OCI-LY7 (cell line): ENCODE measurements around the gene LRRC42. TPM values are rescaled to one million over a fixed set of nuclear protein-coding genes. Genes with fewer than 3 reads are reported as not detected.

Experiments
- BruUV-seq: library from RNA; stranded (reverse); fragments of 400-500 nt; replicated peaks from 2 replicates; lab custom pipeline; 2021; lab: Mats Ljungman, UMichigan
- CTCF ChIA-PET: fragments of 300-600 bp; sonication (Branson Sonifier 250); formaldehyde crosslinking; loops from one replicate; lab custom pipeline; 2022; ENCODE audit warnings: antibody characterized with exemption; ENCODE audit not compliant: unreplicated experiment; lab: Charles Lee
- POLR2A ChIA-PET: fragments of 300-600 bp; sonication (Branson Sonifier 250); formaldehyde crosslinking; loops from one replicate; lab custom pipeline; 2022; ENCODE audit warnings: antibody characterized with exemption; lab: Charles Lee
- DNase-seq: peaks from one replicate; pipeline ENCODE4 v3.0.0-alpha.2; 2015; ENCODE audit warnings: low spot score
- H2AFZ ChIP-seq: fragments of 200-600 bp; sonication (generic), shearing (Covaris generic); 2 replicates; pipeline ENCODE4 v1.6.1; 2014; ENCODE audit warnings: mild to moderate bottlenecking, antibody characterized with exemption, low read length, moderate library complexity
- H3K27ac ChIP-seq: fragments of 200-600 bp; sonication (generic); 2 replicates; pipeline ENCODE4 v1.5.1; 2014; ENCODE audit warnings: mixed run types, low read depth, mild to moderate bottlenecking, moderate library complexity, low read length, inconsistent platforms; ENCODE audit not compliant: poor library complexity, severe bottlenecking
- H3K36me3 ChIP-seq: fragments of 200-600 bp; sonication (generic); 2 replicates; pipeline ENCODE4 v1.6.1; 2014; ENCODE audit warnings: mild to moderate bottlenecking, antibody characterized with exemption, low read length, moderate library complexity, mixed read lengths; ENCODE audit not compliant: insufficient read depth
- H3K4me1 ChIP-seq: fragments of 200-600 bp; sonication (generic); 2 replicates; pipeline ENCODE4 v1.5.1; 2014; ENCODE audit warnings: mild to moderate bottlenecking, low read length; ENCODE audit not compliant: insufficient read depth, poor library complexity, severe bottlenecking
- H3K4me2 ChIP-seq: fragments of 200-600 bp; sonication (generic); 2 replicates; pipeline ENCODE4 v1.6.1; 2014; ENCODE audit warnings: mild to moderate bottlenecking, low read length
- H3K4me3 ChIP-seq: fragments of 200-600 bp; sonication (generic); 2 replicates; pipeline ENCODE4 v1.5.1; 2014; ENCODE audit warnings: mild to moderate bottlenecking, low read depth, low read length; ENCODE audit not compliant: poor library complexity, severe bottlenecking
- H3K79me2 ChIP-seq: fragments of 200-600 bp; sonication (generic); 2 replicates; pipeline ENCODE4 v1.6.1; 2016; ENCODE audit warnings: low read depth, mild to moderate bottlenecking, low read length, moderate library complexity, mixed read lengths; ENCODE audit not compliant: insufficient read depth
- H3K9me2 ChIP-seq: fragments of 200-600 bp; sonication (generic); 2 replicates; pipeline ENCODE4 v1.6.1; 2016; ENCODE audit warnings: mild to moderate bottlenecking, low read length, mixed read lengths; ENCODE audit not compliant: insufficient read depth
- H3K9me3 ChIP-seq: fragments of 200-600 bp; sonication (generic); 2 replicates; pipeline ENCODE4 v1.6.1; 2014; ENCODE audit warnings: mild to moderate bottlenecking, mixed run types, low read length, mixed read lengths
- H4K20me1 ChIP-seq: fragments of 200-600 bp; sonication (generic); 2 replicates; pipeline ENCODE4 v1.6.1; 2014; ENCODE audit warnings: mild to moderate bottlenecking, antibody characterized with exemption, low read length, moderate library complexity, mixed read lengths; ENCODE audit not compliant: insufficient read depth
- EZH2phosphoT487 ChIP-seq: fragments of 200-600 bp; sonication (generic); IDR thresholded peaks from 2 replicates; pipeline ENCODE4 v1.6.1; 2018; ENCODE audit warnings: low read depth, borderline replicate concordance, mild to moderate bottlenecking, mixed run types, antibody characterized with exemption, low read length, moderate library complexity, mixed read lengths
- intact Hi-C: fragments of 100-400 bp; cut with micrococcal nuclease; formaldehyde crosslinking; loops from one replicate; pipeline ENCODE4 v1.10.0; 2022; ENCODE audit not compliant: unreplicated experiment
- total RNA-seq, 2 experiments: library from RNA; depleted of rRNA in 1 of 2; stranded (reverse); fragments of >200 nt in 1 of 2; shearing (Covaris generic) in 1 of 2; gene quantifications; 2 replicates each; pipeline ENCODE4 v1.2.3, GENCODE V29; 2014 to 2022
- TF ChIP-seq, protein P1 (sequence below): fragments of 200-600 bp; sonication (generic); conservative IDR thresholded peaks from 2 replicates; pipeline ENCODE4 v1.5.1; 2014; ENCODE audit warnings: mild to moderate bottlenecking, antibody characterized with exemption, low read length, moderate library complexity, mixed read lengths

LRRC42 gene
- total RNA-seq, 2 experiments from 2014 or later, result 17.5 to 18.5 TPM

DNA sequence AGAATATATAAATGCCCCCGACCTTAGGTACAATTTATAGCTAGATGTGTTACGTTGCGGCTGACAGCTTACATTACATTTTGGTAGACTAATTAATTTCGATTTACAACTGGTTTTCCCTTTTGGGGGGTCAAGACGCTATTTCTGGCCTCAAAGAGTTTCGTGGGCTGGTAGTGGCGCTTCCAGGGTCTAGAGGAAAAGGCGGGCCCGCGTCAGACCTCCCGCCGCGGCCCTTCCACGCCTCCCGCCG lies 1.0 kb upstream of the LRRC42 start:
- intact Hi-C loops, result loop anchor here (5.0 kb wide), 1 partner anchor 68 kb away; no protein-coding TSS in a partner anchor
- Histone ChIP-seq H3K79me2 (peaks cover 34% of the 10 kb centered on the region; the same call in 1 of the 2 replicates), H3K4me2 (peak overlapping the region; percentile 97), H3K9me2 (no peaks in the 10 kb centered on the region), H3K4me3 (peak overlapping the region; percentile 71), H3K27ac (peak overlapping the region; percentile 47), H4K20me1 (no peaks in the 10 kb centered on the region), H3K4me1 (peaks cover 18% of the 10 kb centered on the region), H2AFZ (peak overlapping the region; percentile 86), H3K36me3 (peaks cover 7% of the 10 kb centered on the region; the same call in 1 of the 2 replicates), H3K9me3 (no peaks in the 10 kb centered on the region)
- ChIA-PET POLR2A (interaction anchor here (0.7 to 2.7 kb wide), 13 partner anchors 9 to 119 kb away, joined by 3 to 16 read pairs (median 8); partner anchors contain the start of genes TCEANC2, TMEM59 and YIPF1), CTCF (interaction anchor here (1.0 to 1.8 kb wide), 4 partner anchors 15 to 85 kb away, joined by 3 to 6 read pairs (median 4); no protein-coding TSS in a partner anchor)
- no peak for TF ChIP-seq EZH2phosphoT487
- TF ChIP-seq, protein P1, sequence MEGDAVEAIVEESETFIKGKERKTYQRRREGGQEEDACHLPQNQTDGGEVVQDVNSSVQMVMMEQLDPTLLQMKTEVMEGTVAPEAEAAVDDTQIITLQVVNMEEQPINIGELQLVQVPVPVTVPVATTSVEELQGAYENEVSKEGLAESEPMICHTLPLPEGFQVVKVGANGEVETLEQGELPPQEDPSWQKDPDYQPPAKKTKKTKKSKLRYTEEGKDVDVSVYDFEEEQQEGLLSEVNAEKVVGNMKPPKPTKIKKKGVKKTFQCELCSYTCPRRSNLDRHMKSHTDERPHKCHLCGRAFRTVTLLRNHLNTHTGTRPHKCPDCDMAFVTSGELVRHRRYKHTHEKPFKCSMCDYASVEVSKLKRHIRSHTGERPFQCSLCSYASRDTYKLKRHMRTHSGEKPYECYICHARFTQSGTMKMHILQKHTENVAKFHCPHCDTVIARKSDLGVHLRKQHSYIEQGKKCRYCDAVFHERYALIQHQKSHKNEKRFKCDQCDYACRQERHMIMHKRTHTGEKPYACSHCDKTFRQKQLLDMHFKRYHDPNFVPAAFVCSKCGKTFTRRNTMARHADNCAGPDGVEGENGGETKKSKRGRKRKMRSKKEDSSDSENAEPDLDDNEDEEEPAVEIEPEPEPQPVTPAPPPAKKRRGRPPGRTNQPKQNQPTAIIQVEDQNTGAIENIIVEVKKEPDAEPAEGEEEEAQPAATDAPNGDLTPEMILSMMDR, result no peak
- DNase-seq, result no peak
- BruUV-seq, result no TSS peak

GRCh38 chr1:53945433-53946251 lies 508 bp upstream of the LRRC42 start, which contains the start of gene IFT25:
IFT25 (minus strand) TSS chr1:53945699; CDS start chr1:53940082, 5,617 bp downstream.
- no peak for TF ChIP-seq EZH2phosphoT487
- TF ChIP-seq, protein P1, result no peak
- Histone ChIP-seq H2AFZ (peak within 1 kb of the TSS; percentile 86), H3K36me3 (peaks cover 7% of the 10 kb centered on the region; the same call in 1 of the 2 replicates), H3K79me2 (peaks cover 34% of the 10 kb centered on the region; the same call in 1 of the 2 replicates), H3K9me2 (no peaks in the 10 kb centered on the region), H3K4me2 (peak within 1 kb of the TSS; percentile 97), H3K9me3 (no peaks in the 10 kb centered on the region), H3K4me1 (peaks cover 18% of the 10 kb centered on the region), H3K27ac (peak within 1 kb of the TSS; percentile 50), H4K20me1 (no peaks in the 10 kb centered on the region), H3K4me3 (peak within 1 kb of the TSS; percentile 71)
- BruUV-seq, result no TSS peak
- ChIA-PET CTCF (interaction anchor here (0.6 to 1.8 kb wide), 13 partner anchors 11 to 864 kb away, joined by 3 to 9 read pairs (median 4); no protein-coding TSS in a partner anchor), POLR2A (interaction anchor here (0.5 to 2.7 kb wide), 21 partner anchors 9 to 1230 kb away, joined by 3 to 16 read pairs (median 7); partner anchors contain the start of genes TCEANC2, TMEM59 and YIPF1)
- intact Hi-C loops, result loop anchor here (1.0 to 5.0 kb wide), 3 partner anchors 68 to 619 kb away; partner anchors contain the start of gene NDC1
- DNase-seq, result peak; percentile 92
